HEK293 (cell line): ENCODE data around the gene BBS7.

Experiments
- CTCF ChIA-PET: fragments of 350-600 bp; formaldehyde crosslinking; extraction: SDS; loops from one replicate; lab custom pipeline; 2021; ENCODE audit warnings: antibody characterized with exemption; lab: Yijun Ruan, JAX
- POLR2A ChIA-PET: fragments of 300-600 bp; formaldehyde crosslinking; extraction: SDS; loops from one replicate; lab custom pipeline; 2020; ENCODE audit warnings: antibody characterized with exemption, inconsistent platforms; lab: Yijun Ruan, JAX
- H3K27ac ChIP-seq: fragments of 200-500 bp; sonication (Bioruptor generic); 2 replicates; pipeline ENCODE4 v1.5.1; 2014; ENCODE audit warnings: low read depth, low read length, control low read depth, inconsistent platforms; ENCODE audit errors: extremely low read depth
- H3K36me3 ChIP-seq, 2 experiments: fragments of 200-500 bp in 1 of 2; sonication (Bioruptor generic) in 1 of 2; 1 replicate in 1 of 2; 2 replicates in 1 of 2; pipeline ENCODE4 v1.5.1; 2014 to 2017; ENCODE audit warnings: inconsistent platforms in 2 of 2, low read length in 2 of 2; ENCODE audit not compliant: control insufficient read depth in 2 of 2, insufficient read depth in 1 of 2
- H3K4me1 ChIP-seq: fragments of 200-500 bp; sonication (Bioruptor generic); 2 replicates; pipeline ENCODE4 v1.5.1; 2014; ENCODE audit warnings: mild to moderate bottlenecking, low read length, inconsistent platforms; ENCODE audit not compliant: control insufficient read depth, insufficient read depth
- H3K4me3 ChIP-seq: 2 replicates; pipeline ENCODE4 v1.5.1; 2011; ENCODE audit warnings: low read depth, mild to moderate bottlenecking, control low read depth, low read length, moderate library complexity
- H3K9me3 ChIP-seq: fragments of 200-500 bp; sonication (Bioruptor generic); 2 replicates; pipeline ENCODE4 v1.5.1; 2014; ENCODE audit warnings: low read depth, low read length, inconsistent platforms; ENCODE audit not compliant: control insufficient read depth, insufficient read depth
- EGR2 ChIP-seq: fragments of 450-650 bp; formaldehyde crosslinking; IDR thresholded peaks from 2 replicates; pipeline ENCODE4 v1.5.1; 2016; ENCODE audit warnings: low read depth, missing biosample characterization, missing genetic modification characterization
- OSR2 ChIP-seq: fragments of 450-650 bp; formaldehyde crosslinking; IDR thresholded peaks from 2 replicates; pipeline ENCODE4 v1.5.1; 2016; ENCODE audit warnings: missing biosample characterization, missing genetic modification characterization
- PRDM1 ChIP-seq: fragments of 450-650 bp; formaldehyde crosslinking; IDR thresholded peaks from 2 replicates; pipeline ENCODE4; 2016; ENCODE audit warnings: missing biosample characterization, missing genetic modification characterization
- RBAK ChIP-seq: fragments of 450-650 bp; formaldehyde crosslinking; IDR thresholded peaks from 2 replicates; pipeline ENCODE4 v1.5.1; 2016; ENCODE audit warnings: missing biosample characterization, missing genetic modification characterization
- REST ChIP-seq: fragments of 450-650 bp; formaldehyde crosslinking; IDR thresholded peaks from 2 replicates; pipeline ENCODE4 v1.5.1; 2016; ENCODE audit warnings: missing biosample characterization, missing genetic modification characterization
- SALL2 ChIP-seq: fragments of 450-650 bp; formaldehyde crosslinking; IDR thresholded peaks from 2 replicates; pipeline ENCODE4 v1.5.0; 2017; ENCODE audit warnings: missing biosample characterization, mild to moderate bottlenecking, missing genetic modification characterization, borderline replicate concordance
- ZBTB48 ChIP-seq: fragments of 450-650 bp; formaldehyde crosslinking; IDR thresholded peaks from 2 replicates; pipeline ENCODE4 v1.5.1; 2016; ENCODE audit warnings: missing biosample characterization, missing genetic modification characterization
- ZBTB7A ChIP-seq: fragments of 450-650 bp; formaldehyde crosslinking; IDR thresholded peaks from 2 replicates; pipeline ENCODE4 v1.5.1; 2016; ENCODE audit warnings: low read depth, missing biosample characterization, missing genetic modification characterization
- ZFP69B ChIP-seq: fragments of 450-650 bp; formaldehyde crosslinking; IDR thresholded peaks from 2 replicates; pipeline ENCODE4 v1.5.1; 2016; ENCODE audit warnings: missing biosample characterization, missing genetic modification characterization
- ZNF211 ChIP-seq: fragments of 450-650 bp; formaldehyde crosslinking; IDR thresholded peaks from 2 replicates; pipeline ENCODE4 v1.5.1; 2016; ENCODE audit warnings: low read depth, missing biosample characterization, missing genetic modification characterization
- ZNF248 ChIP-seq: fragments of 450-650 bp; formaldehyde crosslinking; IDR thresholded peaks from 2 replicates; pipeline ENCODE4 v1.5.1; 2017; ENCODE audit warnings: missing biosample characterization, missing genetic modification characterization
- ZNF366 ChIP-seq: fragments of 450-650 bp; formaldehyde crosslinking; conservative IDR thresholded peaks from 2 replicates; pipeline ENCODE4 v1.5.1; 2016; ENCODE audit warnings: missing biosample characterization, missing genetic modification characterization
- ZNF37A ChIP-seq: fragments of 450-650 bp; IDR thresholded peaks from 2 replicates; pipeline ENCODE4 v1.5.1; 2018; ENCODE audit warnings: missing biosample characterization, missing genetic modification characterization
- ZNF624 ChIP-seq: fragments of 450-650 bp; formaldehyde crosslinking; IDR thresholded peaks from 2 replicates; pipeline ENCODE4 v1.5.1; 2017; ENCODE audit warnings: missing biosample characterization, missing genetic modification characterization
- ZNF629 ChIP-seq: fragments of 450-650 bp; formaldehyde crosslinking; IDR thresholded peaks from 2 replicates; pipeline ENCODE4 v1.5.1; 2017; ENCODE audit warnings: missing biosample characterization, missing genetic modification characterization
- ZNF677 ChIP-seq: fragments of 450-650 bp; IDR thresholded peaks from 2 replicates; pipeline ENCODE4 v1.5.0; 2018; ENCODE audit warnings: missing biosample characterization, mild to moderate bottlenecking, missing genetic modification characterization, moderate library complexity
- ZNF768 ChIP-seq: fragments of 450-650 bp; formaldehyde crosslinking; IDR thresholded peaks from 2 replicates; pipeline ENCODE4 v1.5.1; 2018; ENCODE audit warnings: missing biosample characterization, mild to moderate bottlenecking, missing genetic modification characterization
- TF ChIP-seq, protein P1 (sequence below): fragments of 450-650 bp; formaldehyde crosslinking; IDR thresholded peaks from 2 replicates; pipeline ENCODE4 v1.5.1; 2016; ENCODE audit warnings: missing biosample characterization, missing genetic modification characterization
- TF ChIP-seq, protein P2 (sequence below): fragments of 450-650 bp; formaldehyde crosslinking; IDR thresholded peaks from 2 replicates; pipeline ENCODE4 v1.5.1; 2016; ENCODE audit warnings: missing biosample characterization, missing genetic modification characterization, borderline replicate concordance
- TF ChIP-seq, protein P3 (sequence below): fragments of 450-650 bp; formaldehyde crosslinking; IDR thresholded peaks from 2 replicates; pipeline ENCODE4 v1.5.1; 2017; ENCODE audit warnings: missing biosample characterization, missing genetic modification characterization

BBS7 gene

DNA sequence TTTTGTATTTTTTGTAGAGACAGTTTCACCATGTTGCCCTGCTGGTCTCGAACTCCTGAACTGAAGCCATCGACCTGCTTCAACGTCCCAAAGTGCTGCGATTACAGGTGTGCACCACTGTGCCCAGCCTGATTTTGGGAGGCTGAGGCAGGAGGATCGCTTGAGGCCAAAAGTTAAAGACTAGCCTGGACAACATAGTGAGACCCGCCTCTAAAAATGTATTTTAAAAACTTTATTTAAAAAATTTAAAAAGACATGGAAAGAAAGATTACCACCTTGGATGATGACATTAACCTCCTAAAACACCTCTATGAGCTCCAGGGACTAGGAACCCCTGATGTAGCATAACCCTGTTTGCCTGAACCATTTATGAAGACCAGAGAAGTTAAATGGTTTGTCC, 5.8 kb upstream of the BBS7 start:
- Histone ChIP-seq H3K4me1 (no peaks in the 10 kb centered on the region), H3K4me3 (no peak overlapping the region), H3K9me3 (no peaks in the 10 kb centered on the region), H3K36me3 (no peaks in the 10 kb centered on the region), H3K27ac (no peak overlapping the region)
- ChIA-PET CTCF (no interaction called here), POLR2A (no interaction called here)
- TF ChIP-seq ZBTB7A (tag by site-specific recombination) (no peak), ZBTB48 (tag by site-specific recombination) (no peak), EGR2 (tag by site-specific recombination) (no peak), ZNF211 (tag by site-specific recombination) (no peak), ZNF629 (tag by site-specific recombination) (no peak), REST (tag by site-specific recombination) (no peak), SALL2 (no peak), RBAK (tag by site-specific recombination) (no peak), ZNF677 (tag by site-specific recombination) (no peak), ZNF37A (tag by site-specific recombination) (no peak), ZNF366 (tag by site-specific recombination) (no peak), ZNF624 (tag by site-specific recombination) (no peak), PRDM1 (tag by site-specific recombination) (no peak), ZNF768 (tag by site-specific recombination) (no peak), ZNF248 (tag by site-specific recombination) (no peak), ZFP69B (tag by site-specific recombination) (no peak), OSR2 (tag by site-specific recombination) (no peak)
- TF ChIP-seq, protein P1, sequence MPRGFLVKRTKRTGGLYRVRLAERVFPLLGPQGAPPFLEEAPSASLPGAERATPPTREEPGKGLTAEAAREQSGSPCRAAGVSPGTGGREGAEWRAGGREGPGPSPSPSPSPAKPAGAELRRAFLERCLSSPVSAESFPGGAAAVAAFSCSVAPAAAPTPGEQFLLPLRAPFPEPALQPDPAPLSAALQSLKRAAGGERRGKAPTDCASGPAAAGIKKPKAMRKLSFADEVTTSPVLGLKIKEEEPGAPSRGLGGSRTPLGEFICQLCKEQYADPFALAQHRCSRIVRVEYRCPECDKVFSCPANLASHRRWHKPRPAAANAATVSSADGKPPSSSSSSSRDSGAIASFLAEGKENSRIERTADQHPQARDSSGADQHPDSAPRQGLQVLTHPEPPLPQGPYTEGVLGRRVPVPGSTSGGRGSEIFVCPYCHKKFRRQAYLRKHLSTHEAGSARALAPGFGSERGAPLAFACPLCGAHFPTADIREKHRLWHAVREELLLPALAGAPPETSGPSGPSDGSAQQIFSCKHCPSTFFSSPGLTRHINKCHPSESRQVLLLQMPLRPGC (tag by site-specific recombination) = no peak
- TF ChIP-seq, protein P2, sequence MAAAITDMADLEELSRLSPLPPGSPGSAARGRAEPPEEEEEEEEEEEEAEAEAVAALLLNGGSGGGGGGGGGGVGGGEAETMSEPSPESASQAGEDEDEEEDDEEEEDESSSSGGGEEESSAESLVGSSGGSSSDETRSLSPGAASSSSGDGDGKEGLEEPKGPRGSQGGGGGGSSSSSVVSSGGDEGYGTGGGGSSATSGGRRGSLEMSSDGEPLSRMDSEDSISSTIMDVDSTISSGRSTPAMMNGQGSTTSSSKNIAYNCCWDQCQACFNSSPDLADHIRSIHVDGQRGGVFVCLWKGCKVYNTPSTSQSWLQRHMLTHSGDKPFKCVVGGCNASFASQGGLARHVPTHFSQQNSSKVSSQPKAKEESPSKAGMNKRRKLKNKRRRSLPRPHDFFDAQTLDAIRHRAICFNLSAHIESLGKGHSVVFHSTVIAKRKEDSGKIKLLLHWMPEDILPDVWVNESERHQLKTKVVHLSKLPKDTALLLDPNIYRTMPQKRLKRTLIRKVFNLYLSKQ (tag by site-specific recombination) = no peak
- TF ChIP-seq, protein P3, sequence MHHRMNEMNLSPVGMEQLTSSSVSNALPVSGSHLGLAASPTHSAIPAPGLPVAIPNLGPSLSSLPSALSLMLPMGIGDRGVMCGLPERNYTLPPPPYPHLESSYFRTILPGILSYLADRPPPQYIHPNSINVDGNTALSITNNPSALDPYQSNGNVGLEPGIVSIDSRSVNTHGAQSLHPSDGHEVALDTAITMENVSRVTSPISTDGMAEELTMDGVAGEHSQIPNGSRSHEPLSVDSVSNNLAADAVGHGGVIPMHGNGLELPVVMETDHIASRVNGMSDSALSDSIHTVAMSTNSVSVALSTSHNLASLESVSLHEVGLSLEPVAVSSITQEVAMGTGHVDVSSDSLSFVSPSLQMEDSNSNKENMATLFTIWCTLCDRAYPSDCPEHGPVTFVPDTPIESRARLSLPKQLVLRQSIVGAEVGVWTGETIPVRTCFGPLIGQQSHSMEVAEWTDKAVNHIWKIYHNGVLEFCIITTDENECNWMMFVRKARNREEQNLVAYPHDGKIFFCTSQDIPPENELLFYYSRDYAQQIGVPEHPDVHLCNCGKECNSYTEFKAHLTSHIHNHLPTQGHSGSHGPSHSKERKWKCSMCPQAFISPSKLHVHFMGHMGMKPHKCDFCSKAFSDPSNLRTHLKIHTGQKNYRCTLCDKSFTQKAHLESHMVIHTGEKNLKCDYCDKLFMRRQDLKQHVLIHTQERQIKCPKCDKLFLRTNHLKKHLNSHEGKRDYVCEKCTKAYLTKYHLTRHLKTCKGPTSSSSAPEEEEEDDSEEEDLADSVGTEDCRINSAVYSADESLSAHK (tag by site-specific recombination) = no peak
